ENCODE data around the gene MED12L. TPM values are rescaled to one million over a fixed set of nuclear protein-coding genes. Genes with fewer than 3 reads are reported as not detected.

MED12L gene
- total RNA-seq, 2 experiments from 2014 or later, result 1.5 to 1.8 TPM

DNA sequence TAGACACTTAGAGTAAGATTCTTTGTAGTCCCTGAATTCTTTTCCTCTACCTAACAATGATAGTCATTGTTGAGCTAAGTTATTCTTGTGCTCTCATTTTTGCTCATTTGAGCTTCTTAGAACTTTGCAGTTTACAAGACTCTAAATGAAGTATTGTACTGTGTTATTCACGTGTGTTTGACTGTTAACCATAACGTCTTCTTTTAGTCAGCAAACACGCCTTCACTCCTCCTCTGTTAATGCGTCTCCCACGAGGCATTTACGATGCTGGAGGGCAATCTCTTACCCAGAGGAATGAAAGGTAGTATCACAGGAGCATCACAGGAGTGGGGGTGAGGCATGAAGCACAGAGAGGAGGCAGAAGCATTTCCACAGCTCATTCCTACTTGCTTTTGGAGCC, 207.7 kb downstream of the MED12L start:
- ChIA-PET POLR2A (interaction anchor here (0.7 kb wide), 1 partner anchor 1021 kb away, joined by 3 read pairs; no protein-coding TSS in a partner anchor), CTCF (interaction anchor here (1.5 kb wide), 1 partner anchor 9 kb away, joined by 4 read pairs; no protein-coding TSS in a partner anchor)

DNA sequence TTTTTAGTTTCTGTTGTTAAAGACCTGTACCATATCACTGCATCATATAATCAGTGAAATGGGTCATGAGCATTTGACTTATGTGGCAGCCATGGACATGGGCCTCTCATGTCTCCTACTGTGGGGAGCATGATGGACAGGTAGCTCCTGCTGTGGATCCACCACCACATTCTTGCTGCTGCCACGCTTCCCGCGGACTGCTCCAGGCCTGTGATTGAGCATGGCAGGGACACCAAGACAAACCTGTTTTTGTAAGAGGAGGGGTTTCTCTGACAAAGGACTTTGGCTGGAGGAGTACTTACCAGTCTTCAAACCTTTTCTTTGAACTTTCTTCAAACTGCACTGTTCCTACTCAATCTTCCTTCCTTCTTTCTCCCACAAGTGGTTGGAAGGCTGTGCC, 210.8 kb downstream of the MED12L start:
- CTCF ChIA-PET, result no interaction called here
- POLR2A ChIA-PET, result no interaction called here

GRCh38 chr3:151297429-151297828, 212.0 kb downstream of the MED12L start:
- ChIA-PET POLR2A (no interaction called here), CTCF (no interaction called here)

DNA sequence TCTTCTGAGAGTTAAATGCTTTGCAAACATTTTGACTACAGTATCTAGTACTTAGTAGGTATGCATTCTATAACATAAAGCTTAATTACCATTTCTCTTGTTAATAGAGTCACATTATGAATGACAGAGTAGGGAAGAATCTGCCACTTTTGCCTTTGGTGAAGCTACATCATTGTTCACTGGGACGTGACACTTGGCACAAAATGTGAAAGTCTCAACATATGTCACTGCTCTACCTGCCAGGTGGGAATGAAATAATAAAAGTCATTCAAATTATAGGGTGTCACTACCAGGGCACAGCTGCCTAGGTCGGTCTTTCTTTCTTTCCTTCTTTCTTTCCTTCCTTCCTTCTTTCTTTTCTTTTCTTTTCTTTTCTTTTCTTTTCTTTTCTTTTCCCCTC, 213.5 kb downstream of the MED12L start:
- POLR2A ChIA-PET, result no interaction called here

DNA sequence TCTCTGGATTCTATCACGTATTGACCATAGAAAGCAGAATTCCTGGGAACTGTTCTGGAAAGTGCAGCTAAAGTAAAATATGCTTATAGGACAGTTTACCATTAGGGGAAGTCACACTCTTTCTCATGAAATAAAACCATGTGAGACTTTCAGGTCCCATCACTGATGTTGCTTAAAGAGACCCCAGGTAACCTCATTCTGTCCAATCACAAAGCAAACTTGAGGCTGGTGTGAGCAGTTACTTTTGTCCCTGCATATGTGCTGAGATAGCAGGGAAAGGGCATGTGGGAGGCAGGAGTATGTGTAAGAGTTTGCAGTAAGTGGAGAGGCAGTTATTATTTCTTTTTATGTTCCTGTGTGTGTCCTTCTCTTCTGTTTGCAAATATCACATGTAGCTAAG, 215.1 kb downstream of the MED12L start:
- CTCF ChIA-PET, result no interaction called here
- POLR2A ChIA-PET, result no interaction called here

More for the DNA sequence above, 213.5 kb downstream of the MED12L start:
- CTCF ChIA-PET, result no interaction called here

- ChIA-PET CTCF (interaction anchor here (0.6 kb wide), 1 partner anchor 598 kb away, joined by 3 read pairs; no protein-coding TSS in a partner anchor), POLR2A (interaction anchor here (0.6 to 0.7 kb wide), 2 partner anchors 12 to 15 kb away, joined by 3 to 4 read pairs; partner anchors contain the start of gene GPR87)
Observed at GRCh38 chr3:151301787-151302186, 216.3 kb downstream of the MED12L start.

DNA sequence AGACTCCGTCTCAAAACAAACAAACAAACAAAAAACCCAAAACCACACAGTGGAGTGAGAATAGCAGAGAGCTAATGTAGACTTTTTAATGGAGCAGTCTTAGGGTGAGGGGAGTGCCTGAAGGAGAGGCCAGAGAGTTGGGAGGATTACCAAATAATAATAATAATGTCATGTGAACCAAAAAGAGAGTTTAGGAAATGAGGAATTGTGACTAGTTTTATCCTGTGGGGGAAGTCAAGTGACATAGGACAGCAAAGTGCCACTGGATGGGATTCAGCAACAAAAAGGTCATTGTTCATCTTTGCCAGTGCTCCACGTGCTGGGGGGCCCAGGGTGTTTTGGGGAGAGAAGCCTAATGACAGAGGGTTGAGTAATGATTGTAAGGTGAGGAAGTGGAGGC, 218.3 kb downstream of the MED12L start:
- ChIA-PET CTCF (interaction anchor here (0.6 to 1.9 kb wide), 2 partner anchors 11 to 13 kb away, joined by 3 to 11 read pairs; partner anchors contain the start of gene GPR87), POLR2A (no interaction called here)

DNA sequence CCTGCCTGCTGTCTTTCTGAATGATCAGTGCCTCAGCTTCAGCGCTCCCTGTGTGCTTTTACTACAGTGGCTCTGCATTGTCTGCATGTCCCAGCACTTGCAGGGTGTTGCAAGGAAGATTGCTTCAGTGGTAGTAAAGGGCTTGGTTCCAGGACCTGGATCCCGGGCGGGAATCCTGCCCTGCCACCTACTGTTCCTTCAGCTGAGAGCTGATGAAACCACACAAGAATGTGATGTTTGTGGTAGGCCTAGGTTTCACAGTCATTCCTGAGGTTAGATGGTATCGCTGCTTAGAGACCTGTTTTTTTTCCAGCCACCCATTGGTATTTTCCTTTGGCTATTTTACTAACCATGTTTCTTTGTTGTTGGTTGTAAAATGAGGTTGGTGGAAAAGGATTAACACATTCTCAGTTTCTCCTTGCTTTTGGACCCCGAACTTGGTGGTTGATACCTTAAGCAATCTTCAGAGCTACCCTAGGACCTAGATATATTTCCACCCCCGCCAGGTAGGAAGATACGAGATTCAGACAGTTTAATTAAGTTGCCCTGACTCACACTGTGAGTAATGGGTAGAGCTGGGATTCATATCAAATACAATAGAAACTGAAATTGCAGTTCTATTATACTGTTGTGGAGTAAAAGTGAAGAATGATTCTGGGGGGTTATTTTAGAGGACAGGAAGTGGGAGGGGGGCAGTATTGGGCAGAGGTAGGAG, 219.8 kb downstream of the MED12L start:
- ChIA-PET CTCF (interaction anchor here (0.6 to 2.0 kb wide), 6 partner anchors 11 to 896 kb away, joined by 3 to 11 read pairs (median 6); partner anchors contain the start of gene GPR87), POLR2A (interaction anchor here (0.7 to 2.6 kb wide), 3 partner anchors 8 to 979 kb away, joined by 3 to 16 read pairs (median 3); partner anchors contain the start of gene GPR87)

GRCh38 chr3:151305775-151306151, 220.3 kb downstream of the MED12L start:
- ChIA-PET CTCF (interaction anchor here (0.6 to 2.0 kb wide), 6 partner anchors 11 to 897 kb away, joined by 3 to 11 read pairs (median 6); partner anchors contain the start of gene GPR87), POLR2A (interaction anchor here (2.6 kb wide), 1 partner anchor 11 kb away, joined by 16 read pairs; the partner anchor contains the start of gene GPR87)

GRCh38 chr3:151306168-151306810, 220.8 kb downstream of the MED12L start:
- ChIA-PET CTCF (interaction anchor here (1.2 to 2.0 kb wide), 5 partner anchors 10 to 143 kb away, joined by 3 to 7 read pairs (median 5); partner anchors contain the start of gene GPR87), POLR2A (interaction anchor here (2.6 kb wide), 1 partner anchor 10 kb away, joined by 16 read pairs; the partner anchor contains the start of gene GPR87)

DNA sequence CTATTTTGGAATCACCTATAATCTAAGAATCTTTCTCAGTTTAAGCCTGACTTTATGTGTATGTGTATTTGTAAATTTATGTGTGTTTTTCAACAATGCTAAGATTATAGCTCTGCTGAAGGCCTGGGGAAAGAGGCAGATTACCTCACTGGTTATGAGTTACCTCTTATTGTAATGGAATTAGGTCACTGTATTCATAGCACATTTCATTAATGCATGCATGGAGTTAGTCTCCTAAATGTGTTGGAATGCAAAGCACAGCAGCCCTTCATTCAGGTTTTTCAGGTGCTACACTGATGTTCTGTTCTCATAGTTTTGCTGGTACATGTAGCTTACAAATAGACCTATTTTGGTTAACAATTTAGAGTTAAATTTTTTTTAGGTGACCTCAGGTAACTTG, 221.7 kb downstream of the MED12L start:
- CTCF ChIA-PET, result interaction anchor here (1.4 kb wide), 1 partner anchor 9 kb away, joined by 5 read pairs; the partner anchor contains the start of gene GPR87
- POLR2A ChIA-PET, result interaction anchor here (0.6 to 1.3 kb wide), 3 partner anchors 9 to 123 kb away, joined by 3 to 8 read pairs (median 3); partner anchors contain the start of gene GPR87

GRCh38 chr3:151307583-151308488, 222.4 kb downstream of the MED12L start:
- CTCF ChIA-PET, result interaction anchor here (1.4 kb wide), 1 partner anchor 9 kb away, joined by 5 read pairs; the partner anchor contains the start of gene GPR87
- POLR2A ChIA-PET, result interaction anchor here (0.6 to 1.3 kb wide), 3 partner anchors 9 to 123 kb away, joined by 3 to 8 read pairs (median 3); partner anchors contain the start of gene GPR87

DNA sequence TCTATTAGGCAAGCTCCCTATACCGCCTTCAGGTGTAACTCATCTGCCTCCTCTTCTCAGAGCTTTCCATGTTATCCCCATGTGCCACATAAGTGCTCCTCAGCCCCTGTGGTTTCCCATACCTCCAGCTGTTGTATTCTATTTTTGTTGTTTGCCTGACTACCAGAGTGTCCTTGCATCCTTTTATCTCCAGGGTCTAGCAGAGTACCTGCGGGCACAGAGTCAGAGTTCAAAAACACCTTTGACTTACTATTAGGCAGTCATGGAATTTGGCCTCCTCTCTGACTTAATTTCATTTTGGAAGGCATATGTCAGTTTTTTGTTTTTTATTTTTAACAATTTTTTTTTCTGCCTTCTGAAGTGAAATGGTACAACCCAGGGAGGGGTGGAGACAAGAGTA, 224.1 kb downstream of the MED12L start:
- ChIA-PET POLR2A (interaction anchor here (1.0 kb wide), 1 partner anchor 108 kb away, joined by 3 read pairs; no protein-coding TSS in a partner anchor), CTCF (interaction anchor here (1.4 kb wide), 1 partner anchor 18 kb away, joined by 4 read pairs; no protein-coding TSS in a partner anchor)

- CTCF ChIA-PET, result no interaction called here
- POLR2A ChIA-PET, result interaction anchor here (0.6 to 0.9 kb wide), 2 partner anchors 11 to 35 kb away, joined by 3 read pairs; no protein-coding TSS in a partner anchor
Observed at GRCh38 chr3:151312972-151313371, 227.5 kb downstream of the MED12L start.

DNA sequence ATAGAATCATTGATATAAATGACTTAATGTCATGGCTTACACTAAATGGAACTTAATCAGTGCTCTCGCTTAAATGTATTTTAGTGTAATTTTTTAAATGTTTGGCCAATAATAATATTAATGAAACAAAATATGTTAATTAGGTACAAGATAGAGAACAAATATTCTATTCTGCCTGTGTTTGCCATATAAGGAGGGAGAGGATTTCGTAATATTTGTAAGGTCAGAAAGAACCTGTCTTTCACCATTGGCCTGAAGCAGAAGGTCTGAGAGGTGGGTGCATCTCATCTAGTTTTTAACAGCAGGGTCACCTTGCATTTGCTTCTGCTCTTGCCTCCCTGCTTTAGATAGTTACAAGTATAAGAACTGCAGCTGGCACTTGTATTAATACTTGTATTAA, 228.7 kb downstream of the MED12L start:
- ChIA-PET POLR2A (interaction anchor here (0.9 kb wide), 1 partner anchor 12 kb away, joined by 3 read pairs; no protein-coding TSS in a partner anchor), CTCF (no interaction called here)

DNA sequence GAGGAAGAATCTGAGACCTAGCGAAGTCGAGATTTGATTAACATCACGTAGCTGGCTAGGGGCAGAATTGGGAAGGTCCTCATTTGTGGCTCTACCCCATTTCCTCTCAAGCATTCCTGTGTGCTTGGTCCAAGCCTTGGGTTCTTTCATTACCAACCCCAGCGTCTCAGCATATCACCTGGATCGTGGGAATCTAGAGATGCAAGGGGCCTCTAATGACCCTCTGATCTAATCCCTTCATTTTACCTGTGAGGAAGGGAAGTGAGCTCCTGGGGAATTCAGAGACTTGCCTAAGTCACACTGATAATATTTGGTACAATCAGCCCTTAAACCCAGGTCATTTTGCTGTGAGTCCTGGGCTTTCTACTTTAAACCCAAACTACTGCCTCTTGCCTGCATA, 229.1 kb downstream of the MED12L start:
- CTCF ChIA-PET, result no interaction called here
- POLR2A ChIA-PET, result no interaction called here

GRCh38 chr3:151315136-151315535, 229.7 kb downstream of the MED12L start:
- POLR2A ChIA-PET, result no interaction called here
- CTCF ChIA-PET, result interaction anchor here (2.2 kb wide), 1 partner anchor 8 kb away, joined by 5 read pairs; no protein-coding TSS in a partner anchor

GRCh38 chr3:151315846-151316245, 230.4 kb downstream of the MED12L start:
- ChIA-PET CTCF (interaction anchor here (0.6 to 2.2 kb wide), 3 partner anchors 9 to 112 kb away, joined by 3 to 11 read pairs (median 5); no protein-coding TSS in a partner anchor), POLR2A (interaction anchor here (0.8 to 1.5 kb wide), 4 partner anchors 8 to 120 kb away, joined by 3 to 16 read pairs (median 6); no protein-coding TSS in a partner anchor)

Data from activated CD8-positive, alpha-beta memory T cell treated with anti-CD3 and anti-CD28 coated beads for 36 hours (primary cell).